ENCODE data around the gene MYEF2.

Gene MYEF2

GRCh38 chr15:48112242-48112641 lies 65.9 kb downstream of the MYEF2 start:
- DNase-seq, result no peak
- H3K27me3 Mint-ChIP-seq, result peaks cover 23% of the 10 kb centered on the region
- ATAC-seq, result no peak
- no peaks in the 10 kb centered on the region for H3K36me3 Mint-ChIP-seq (ENCODE audit: low read depth)
- H3K9me3 Mint-ChIP-seq, result no peaks in the 10 kb centered on the region
- H3K4me1 Mint-ChIP-seq, result no peaks in the 10 kb centered on the region
- no peak overlapping the region for H3K4me3 Mint-ChIP-seq
- no peak overlapping the region for H3K27ac Mint-ChIP-seq

- Mint-ChIP-seq H3K4me1 (no peaks in the 10 kb centered on the region), H3K27ac (no peak overlapping the region), H3K9me3 (no peaks in the 10 kb centered on the region), H3K4me3 (no peak overlapping the region), H3K36me3 (ENCODE audit: low read depth) (no peaks in the 10 kb centered on the region), H3K27me3 (peaks cover 30% of the 10 kb centered on the region)
- ATAC-seq (no peak), DNase-seq (no peak)
Observed at GRCh38 chr15:48109856-48110531, 68.1 kb downstream of the MYEF2 start.

DNA sequence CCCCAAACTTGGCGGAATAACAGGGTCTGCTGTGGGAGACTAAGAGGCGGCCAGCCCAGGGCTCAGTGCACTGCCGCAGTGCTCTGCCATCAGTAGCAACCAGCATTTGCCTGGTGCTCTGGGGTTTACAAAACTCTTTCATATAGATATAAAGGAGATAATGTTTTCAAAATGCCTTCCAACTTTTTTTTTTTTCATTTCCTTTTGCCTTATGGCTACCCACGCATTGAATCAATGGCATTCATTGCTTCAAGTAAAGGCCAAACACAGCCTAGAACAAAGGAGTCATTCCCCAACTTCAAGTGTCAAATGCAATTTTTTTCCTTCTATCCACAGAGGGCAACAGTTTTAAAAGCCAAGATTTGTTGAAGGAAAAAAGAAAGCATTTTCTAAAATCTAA lies 68.9 kb downstream of the MYEF2 start:
- Mint-ChIP-seq H3K36me3 (ENCODE audit: low read depth) (no peaks in the 10 kb centered on the region), H3K4me1 (no peaks in the 10 kb centered on the region), H3K9me3 (no peaks in the 10 kb centered on the region), H3K27me3 (peaks cover 32% of the 10 kb centered on the region), H3K27ac (no peak overlapping the region), H3K4me3 (no peak overlapping the region)
- DNase-seq, result no peak
- no peak for ATAC-seq

GRCh38 chr15:48105936-48106335 lies 72.2 kb downstream of the MYEF2 start:
- ATAC-seq, result no peak
- Mint-ChIP-seq H3K4me3 (no peak overlapping the region), H3K4me1 (no peaks in the 10 kb centered on the region), H3K9me3 (no peaks in the 10 kb centered on the region), H3K36me3 (ENCODE audit: low read depth) (no peaks in the 10 kb centered on the region), H3K27me3 (peaks cover 33% of the 10 kb centered on the region), H3K27ac (no peak overlapping the region)
- no peak for DNase-seq

GRCh38 chr15:48103647-48104046 lies 74.4 kb downstream of the MYEF2 start:
- Mint-ChIP-seq H3K4me1 (no peaks in the 10 kb centered on the region), H3K9me3 (no peaks in the 10 kb centered on the region), H3K27me3 (peaks cover 29% of the 10 kb centered on the region), H3K36me3 (ENCODE audit: low read depth) (no peaks in the 10 kb centered on the region), H3K27ac (no peak overlapping the region), H3K4me3 (no peak overlapping the region)
- no peak for DNase-seq
- ATAC-seq, result no peak

DNA sequence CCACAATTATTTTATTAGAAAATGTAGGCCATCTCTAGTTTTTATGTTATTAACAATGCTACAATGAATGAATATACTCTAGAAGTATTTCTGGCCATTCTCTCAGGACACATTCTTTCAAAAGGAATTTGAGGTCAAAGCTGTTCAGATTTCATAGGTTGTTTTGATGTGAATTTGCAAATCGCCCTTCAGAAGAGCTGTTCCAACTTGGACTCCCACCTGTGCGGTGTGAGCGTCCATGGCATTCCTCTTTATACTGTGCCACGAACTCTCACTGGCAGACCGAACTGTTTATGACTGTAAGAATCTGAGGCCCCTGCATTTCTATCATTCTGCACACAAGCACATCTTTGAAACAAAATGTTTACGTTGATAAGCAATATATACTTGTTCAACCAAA lies 75.9 kb downstream of the MYEF2 start:
- Mint-ChIP-seq H3K27me3 (peaks cover 23% of the 10 kb centered on the region), H3K36me3 (ENCODE audit: low read depth) (no peaks in the 10 kb centered on the region), H3K4me3 (no peak overlapping the region), H3K9me3 (no peaks in the 10 kb centered on the region), H3K4me1 (no peaks in the 10 kb centered on the region), H3K27ac (no peak overlapping the region)
- DNase-seq, result no peak
- no peak for ATAC-seq

- H3K9me3 Mint-ChIP-seq, result no peaks in the 10 kb centered on the region
- DNase-seq (no peak), ATAC-seq (no peak)
- no peaks in the 10 kb centered on the region for H3K36me3 Mint-ChIP-seq (ENCODE audit: low read depth)
- H3K4me1 Mint-ChIP-seq, result no peaks in the 10 kb centered on the region
- peaks cover 20% of the 10 kb centered on the region for H3K27me3 Mint-ChIP-seq
- no peak overlapping the region for H3K27ac Mint-ChIP-seq
- H3K4me3 Mint-ChIP-seq, result no peak overlapping the region
Observed at GRCh38 chr15:48101376-48101961, 76.6 kb downstream of the MYEF2 start.

DNA sequence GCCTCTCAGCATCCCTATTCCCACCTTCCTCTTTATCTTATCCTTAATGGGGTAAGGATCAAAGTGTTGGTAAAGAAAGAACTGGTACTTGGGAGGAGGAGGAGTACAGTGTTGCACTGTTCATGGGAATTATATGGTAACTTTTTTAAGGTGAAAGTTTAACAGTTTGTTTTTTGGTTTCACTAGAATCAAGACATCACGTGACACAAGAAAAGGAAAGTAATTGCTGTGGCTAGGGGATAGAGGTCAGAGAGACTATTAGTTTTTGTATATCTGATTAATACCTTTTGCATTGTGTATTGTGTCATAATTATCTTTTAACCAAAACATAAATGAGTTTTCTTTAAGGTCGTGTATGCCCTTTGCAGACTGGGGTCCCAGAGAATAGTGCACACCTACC lies 80.8 kb downstream of the MYEF2 start:
- Mint-ChIP-seq H3K4me3 (no peak overlapping the region), H3K9me3 (no peaks in the 10 kb centered on the region), H3K27me3 (peaks cover 5% of the 10 kb centered on the region), H3K27ac (no peak overlapping the region), H3K4me1 (no peaks in the 10 kb centered on the region), H3K36me3 (ENCODE audit: low read depth) (no peaks in the 10 kb centered on the region)
- ATAC-seq (no peak), DNase-seq (no peak)

- Mint-ChIP-seq H3K9me3 (no peaks in the 10 kb centered on the region), H3K4me3 (no peak overlapping the region), H3K36me3 (ENCODE audit: low read depth) (no peaks in the 10 kb centered on the region), H3K27me3 (peaks cover 4% of the 10 kb centered on the region), H3K4me1 (no peaks in the 10 kb centered on the region), H3K27ac (no peak overlapping the region)
- DNase-seq (no peak), ATAC-seq (no peak)
Observed at GRCh38 chr15:48096813-48097212, 81.3 kb downstream of the MYEF2 start.

GRCh38 chr15:48096355-48096786 lies 81.7 kb downstream of the MYEF2 start:
- DNase-seq (no peak), ATAC-seq (no peak)
- H3K27me3 Mint-ChIP-seq, result peaks cover 4% of the 10 kb centered on the region
- H3K27ac Mint-ChIP-seq, result no peak overlapping the region
- no peaks in the 10 kb centered on the region for H3K4me1 Mint-ChIP-seq
- no peaks in the 10 kb centered on the region for H3K36me3 Mint-ChIP-seq (ENCODE audit: low read depth)
- no peak overlapping the region for H3K4me3 Mint-ChIP-seq
- H3K9me3 Mint-ChIP-seq, result no peaks in the 10 kb centered on the region

DNA sequence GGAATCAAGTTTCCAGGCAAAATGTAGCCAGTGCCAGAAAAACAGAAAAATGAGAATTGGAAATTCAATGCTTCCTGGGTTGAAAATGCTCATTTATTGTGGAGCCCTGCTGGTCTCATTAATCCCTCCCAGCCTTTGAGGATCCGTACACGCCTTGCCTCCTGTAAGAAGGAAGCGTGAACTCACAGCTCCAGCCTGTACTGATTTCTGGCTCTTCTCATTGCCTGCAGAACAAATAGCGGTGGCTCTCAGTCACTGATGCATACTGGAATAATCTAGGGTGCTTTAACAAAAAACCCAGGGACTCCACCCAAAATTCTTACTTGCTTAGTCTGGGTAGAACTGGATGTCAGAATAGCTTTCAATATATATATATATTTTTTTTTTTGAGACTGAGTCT lies 86.6 kb downstream of the MYEF2 start:
- H3K4me1 Mint-ChIP-seq, result no peaks in the 10 kb centered on the region
- no peaks in the 10 kb centered on the region for H3K36me3 Mint-ChIP-seq (ENCODE audit: low read depth)
- peaks cover 2% of the 10 kb centered on the region for H3K27me3 Mint-ChIP-seq

GRCh38 chr15:48090666-48091065 lies 87.4 kb downstream of the MYEF2 start:
- peaks cover 2% of the 10 kb centered on the region for H3K27me3 Mint-ChIP-seq
- no peaks in the 10 kb centered on the region for H3K4me1 Mint-ChIP-seq

More for the DNA sequence above, 86.6 kb downstream of the MYEF2 start:
- H3K27ac Mint-ChIP-seq, result no peak overlapping the region
- DNase-seq (no peak), ATAC-seq (no peak)
- H3K9me3 Mint-ChIP-seq, result no peaks in the 10 kb centered on the region
- H3K4me3 Mint-ChIP-seq, result no peak overlapping the region

DNA sequence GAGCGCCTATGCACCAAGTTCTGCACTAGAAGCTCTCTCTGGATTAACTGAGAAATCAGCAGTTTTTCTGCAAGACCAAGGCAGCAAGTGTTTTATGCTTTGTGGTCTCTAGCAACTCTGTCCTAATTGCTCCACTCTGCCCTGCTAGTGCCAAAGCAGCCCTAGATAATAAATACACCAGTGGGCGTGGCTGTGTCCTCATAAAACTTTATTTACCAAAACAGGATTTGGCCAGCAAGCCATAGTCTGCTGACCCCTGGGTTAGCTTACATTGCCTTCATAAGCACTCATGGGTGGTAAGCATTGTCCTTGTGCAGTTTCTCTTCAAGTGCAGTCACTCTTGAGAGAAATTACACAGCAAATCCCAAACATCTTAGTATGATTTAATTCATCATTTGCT lies 88.0 kb downstream of the MYEF2 start:
- H3K27ac Mint-ChIP-seq, result no peak overlapping the region
- no peaks in the 10 kb centered on the region for H3K36me3 Mint-ChIP-seq (ENCODE audit: low read depth)
- H3K4me3 Mint-ChIP-seq, result no peak overlapping the region
- no peak for DNase-seq
- peaks cover 2% of the 10 kb centered on the region for H3K27me3 Mint-ChIP-seq
- H3K4me1 Mint-ChIP-seq, result no peaks in the 10 kb centered on the region
- H3K9me3 Mint-ChIP-seq, result no peaks in the 10 kb centered on the region
- no peak for ATAC-seq

More at GRCh38 chr15:48090666-48091065, 87.4 kb downstream of the MYEF2 start:
- DNase-seq (no peak), ATAC-seq (no peak)
- H3K9me3 Mint-ChIP-seq, result no peaks in the 10 kb centered on the region
- no peak overlapping the region for H3K4me3 Mint-ChIP-seq
- H3K36me3 Mint-ChIP-seq (ENCODE audit: low read depth), result no peaks in the 10 kb centered on the region
- H3K27ac Mint-ChIP-seq, result no peak overlapping the region

GRCh38 chr15:48089702-48090101 lies 88.4 kb downstream of the MYEF2 start:
- Mint-ChIP-seq H3K27ac (no peak overlapping the region), H3K36me3 (ENCODE audit: low read depth) (no peaks in the 10 kb centered on the region), H3K27me3 (peaks cover 2% of the 10 kb centered on the region), H3K9me3 (no peaks in the 10 kb centered on the region), H3K4me3 (no peak overlapping the region), H3K4me1 (no peaks in the 10 kb centered on the region)
- DNase-seq (no peak), ATAC-seq (no peak)

- Mint-ChIP-seq H3K9me3 (no peaks in the 10 kb centered on the region), H3K4me1 (no peaks in the 10 kb centered on the region), H3K27ac (no peak overlapping the region), H3K36me3 (ENCODE audit: low read depth) (no peaks in the 10 kb centered on the region), H3K27me3 (peaks cover 2% of the 10 kb centered on the region), H3K4me3 (no peak overlapping the region)
- DNase-seq (no peak), ATAC-seq (no peak)
Observed at GRCh38 chr15:48087844-48088243, 90.3 kb downstream of the MYEF2 start.

All from activated naive CD8-positive, alpha-beta T cell treated with anti-CD3 and anti-CD28 coated beads, Interleukin-2, amount 50 U/mL, for 24 hours (primary cell).